GM12873 (cell line): ENCODE data around the gene CRYBB3.

ENCODE experiments used
- TF ChIP-seq, protein P1 (sequence below): IDR thresholded peaks from 2 replicates; pipeline ENCODE4 v1.5.1; 2012; ENCODE audit warnings: low read depth, mild to moderate bottlenecking, moderate library complexity, low read length, control low read depth; ENCODE audit not compliant: insufficient read depth; ENCODE audit errors: missing control alignments

CRYBB3 gene

DNA sequence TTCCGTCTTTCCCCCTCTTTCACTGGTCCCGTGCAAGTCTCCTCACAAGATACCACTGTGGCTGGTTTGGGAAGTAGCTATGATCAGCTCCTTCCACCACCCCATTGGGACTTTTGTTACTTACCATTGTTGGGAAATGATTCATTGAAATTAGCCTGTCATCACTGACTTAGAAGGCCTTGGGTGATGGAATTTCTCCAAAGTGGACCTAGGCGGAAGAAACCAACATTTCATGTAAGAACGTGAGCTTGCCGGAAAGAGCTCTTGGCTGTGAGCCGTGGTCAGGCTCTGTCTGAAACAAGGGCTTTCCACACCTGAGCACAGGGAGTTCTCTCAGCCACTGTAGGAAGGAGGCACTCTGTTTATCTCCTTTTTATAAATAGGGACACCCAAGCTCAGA is 23.5 kb upstream of the CRYBB3 start:
- TF ChIP-seq, protein P1, sequence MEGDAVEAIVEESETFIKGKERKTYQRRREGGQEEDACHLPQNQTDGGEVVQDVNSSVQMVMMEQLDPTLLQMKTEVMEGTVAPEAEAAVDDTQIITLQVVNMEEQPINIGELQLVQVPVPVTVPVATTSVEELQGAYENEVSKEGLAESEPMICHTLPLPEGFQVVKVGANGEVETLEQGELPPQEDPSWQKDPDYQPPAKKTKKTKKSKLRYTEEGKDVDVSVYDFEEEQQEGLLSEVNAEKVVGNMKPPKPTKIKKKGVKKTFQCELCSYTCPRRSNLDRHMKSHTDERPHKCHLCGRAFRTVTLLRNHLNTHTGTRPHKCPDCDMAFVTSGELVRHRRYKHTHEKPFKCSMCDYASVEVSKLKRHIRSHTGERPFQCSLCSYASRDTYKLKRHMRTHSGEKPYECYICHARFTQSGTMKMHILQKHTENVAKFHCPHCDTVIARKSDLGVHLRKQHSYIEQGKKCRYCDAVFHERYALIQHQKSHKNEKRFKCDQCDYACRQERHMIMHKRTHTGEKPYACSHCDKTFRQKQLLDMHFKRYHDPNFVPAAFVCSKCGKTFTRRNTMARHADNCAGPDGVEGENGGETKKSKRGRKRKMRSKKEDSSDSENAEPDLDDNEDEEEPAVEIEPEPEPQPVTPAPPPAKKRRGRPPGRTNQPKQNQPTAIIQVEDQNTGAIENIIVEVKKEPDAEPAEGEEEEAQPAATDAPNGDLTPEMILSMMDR: no peak

DNA sequence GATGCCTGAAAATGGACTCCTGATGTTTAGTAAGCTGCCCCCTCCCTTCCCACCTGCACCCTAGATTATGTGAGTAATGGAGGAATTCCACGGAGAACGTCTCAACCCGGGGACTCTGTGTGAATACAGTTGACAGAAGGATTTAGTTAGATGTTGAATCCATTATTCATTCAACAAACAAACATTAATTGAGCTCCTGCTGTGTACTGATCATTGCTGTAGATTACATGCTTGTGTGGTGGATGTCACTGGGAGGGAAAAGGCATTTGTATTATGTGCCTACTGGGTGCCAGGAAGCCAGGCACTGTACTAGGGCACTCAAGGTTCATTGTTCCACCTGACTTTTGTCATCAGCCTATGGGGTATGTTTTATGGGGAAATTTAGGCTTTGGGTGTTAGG is 22.9 kb upstream of the CRYBB3 start:
- TF ChIP-seq, protein P1: no peak

DNA sequence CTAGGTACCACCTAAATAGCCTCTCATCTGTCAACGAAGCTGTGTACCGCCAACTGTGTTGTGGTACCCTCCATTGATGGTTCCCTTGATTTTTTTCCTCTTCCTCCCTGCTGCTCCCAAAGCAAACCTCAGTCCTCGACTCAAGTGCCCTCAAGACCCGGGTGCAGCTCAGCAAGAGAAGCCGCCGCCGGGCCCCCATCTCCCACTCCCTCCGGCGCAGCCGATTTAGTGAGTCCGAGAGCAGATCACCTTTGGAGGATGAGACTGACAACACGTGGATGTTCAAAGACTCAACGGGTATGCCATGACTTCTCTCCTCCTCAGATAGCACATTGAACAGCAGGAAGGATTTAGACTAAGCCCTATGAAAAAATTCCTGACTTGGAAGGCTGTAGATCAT is 22.4 kb upstream of the CRYBB3 start:
- TF ChIP-seq, protein P1: no peak

DNA sequence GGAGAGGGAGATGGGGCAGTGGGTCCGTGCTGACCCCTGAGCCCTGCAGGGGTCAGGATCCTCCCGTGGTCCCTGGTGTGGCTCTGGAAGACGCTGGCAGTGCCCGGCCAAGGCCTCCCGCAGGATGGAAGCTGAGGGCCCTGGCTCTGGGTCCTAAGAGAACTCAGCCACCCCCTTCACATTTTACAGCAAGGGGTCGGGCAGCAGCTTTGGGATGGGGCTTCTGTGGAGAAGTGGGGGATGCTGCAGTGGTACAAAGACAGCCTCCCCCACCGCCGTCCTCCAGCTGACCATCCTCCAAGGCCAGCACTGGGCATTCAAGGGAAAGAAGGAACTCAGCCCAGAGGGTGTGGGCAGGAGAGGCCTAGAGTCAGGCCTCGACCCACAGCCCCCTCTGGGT is 21.8 kb upstream of the CRYBB3 start:
- TF ChIP-seq, protein P1: no peak

DNA sequence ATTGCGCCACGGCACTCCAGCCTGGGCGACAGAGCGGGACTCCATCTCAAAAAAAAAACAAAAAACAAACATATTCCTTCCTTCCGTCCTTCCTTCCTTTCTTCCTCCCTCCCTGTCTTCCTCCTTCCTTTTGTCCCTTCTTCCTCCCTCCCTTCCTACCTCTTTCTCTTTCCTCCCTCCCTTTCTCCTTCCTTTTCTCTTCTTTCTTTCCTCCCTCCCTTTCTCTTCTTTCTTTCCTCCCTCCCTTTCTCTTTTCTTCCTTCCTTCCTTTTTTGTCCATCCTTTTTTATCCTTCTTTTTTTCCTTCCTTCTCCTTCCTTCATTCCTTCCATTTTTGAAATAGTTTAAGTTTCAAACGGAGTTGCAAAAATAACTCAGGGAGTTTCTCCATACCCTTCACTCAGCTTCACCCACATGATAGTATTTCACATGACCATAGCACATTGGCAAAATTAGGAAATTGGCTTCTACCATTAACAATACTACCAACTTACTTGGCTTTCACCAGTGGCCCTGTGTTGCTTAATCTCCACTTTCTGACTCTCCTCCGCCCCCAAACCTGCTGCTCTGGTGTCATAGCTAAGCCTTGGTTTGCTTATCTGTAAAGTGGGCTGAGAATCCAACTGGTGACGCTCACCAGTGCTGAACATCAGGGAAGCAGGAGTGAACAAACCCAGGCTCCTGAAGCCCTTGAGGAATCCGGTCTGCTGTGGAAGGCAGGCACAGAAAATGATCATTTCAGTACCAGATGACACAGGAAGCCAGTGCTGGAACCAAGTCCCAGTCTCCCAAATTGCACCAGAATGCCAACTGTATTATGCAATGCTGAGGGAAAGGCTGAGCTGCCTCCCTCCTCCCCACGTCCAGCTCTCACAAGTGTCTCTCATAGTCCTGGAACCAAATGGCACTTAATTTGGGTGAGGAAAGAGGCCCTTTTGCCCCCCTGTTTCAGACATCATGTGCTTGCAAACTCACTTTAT is 17.2 kb upstream of the CRYBB3 start:
- TF ChIP-seq, protein P1: no peak

DNA sequence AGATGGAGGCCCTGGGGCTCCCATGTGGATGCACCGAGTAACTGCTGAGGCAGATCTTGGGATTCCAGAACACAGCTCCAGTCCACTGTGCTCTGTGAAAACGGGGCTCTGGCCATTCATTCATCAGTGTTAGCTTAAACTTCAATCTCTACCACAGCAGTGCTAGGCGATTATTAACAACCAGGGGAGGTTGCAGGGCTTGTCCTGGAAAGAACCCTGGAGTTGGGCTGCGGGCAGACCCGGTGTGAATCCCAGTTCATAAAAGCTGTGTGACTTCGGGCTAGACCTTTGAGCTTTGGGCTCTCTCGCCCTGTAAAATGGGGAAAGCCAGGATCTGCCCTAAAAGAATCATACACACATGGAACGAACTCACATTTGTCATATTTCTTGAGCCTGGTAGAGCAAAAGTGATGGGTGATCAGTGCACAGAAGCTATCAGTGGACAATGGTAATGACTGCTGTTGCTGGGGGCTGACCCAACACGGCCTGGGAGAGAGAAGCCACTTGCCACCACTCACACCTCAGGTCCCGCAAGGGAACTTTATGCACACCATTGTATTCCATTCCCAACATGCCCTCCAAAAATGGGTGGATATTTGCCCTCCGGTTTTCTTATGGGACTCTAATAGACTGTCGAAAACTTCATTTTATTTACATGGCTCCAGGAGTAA is 15.6 kb upstream of the CRYBB3 start:
- TF ChIP-seq, protein P1: no peak

DNA sequence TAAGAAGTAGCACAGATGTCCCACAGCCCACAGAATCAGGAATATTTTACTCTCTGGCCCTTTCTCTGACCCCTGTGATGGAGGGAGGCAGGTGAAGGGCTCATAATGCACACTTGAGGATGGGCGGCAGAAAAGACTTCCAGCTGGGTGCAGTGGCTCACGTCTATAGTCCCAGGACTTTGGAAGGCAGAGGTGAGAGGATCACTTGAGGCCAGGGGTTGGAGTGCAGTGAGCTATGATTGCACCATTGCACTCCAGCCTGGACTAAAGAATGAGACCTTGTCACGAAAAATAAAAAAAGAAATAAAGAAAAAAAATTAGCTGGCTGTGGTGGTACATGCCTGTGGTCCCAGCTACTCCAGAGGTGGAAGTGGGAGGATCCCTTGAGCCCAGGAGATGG is 13.5 kb upstream of the CRYBB3 start:
- TF ChIP-seq, protein P1: no peak
